Measurements from ENCODE around the gene DLG4.

DNA sequence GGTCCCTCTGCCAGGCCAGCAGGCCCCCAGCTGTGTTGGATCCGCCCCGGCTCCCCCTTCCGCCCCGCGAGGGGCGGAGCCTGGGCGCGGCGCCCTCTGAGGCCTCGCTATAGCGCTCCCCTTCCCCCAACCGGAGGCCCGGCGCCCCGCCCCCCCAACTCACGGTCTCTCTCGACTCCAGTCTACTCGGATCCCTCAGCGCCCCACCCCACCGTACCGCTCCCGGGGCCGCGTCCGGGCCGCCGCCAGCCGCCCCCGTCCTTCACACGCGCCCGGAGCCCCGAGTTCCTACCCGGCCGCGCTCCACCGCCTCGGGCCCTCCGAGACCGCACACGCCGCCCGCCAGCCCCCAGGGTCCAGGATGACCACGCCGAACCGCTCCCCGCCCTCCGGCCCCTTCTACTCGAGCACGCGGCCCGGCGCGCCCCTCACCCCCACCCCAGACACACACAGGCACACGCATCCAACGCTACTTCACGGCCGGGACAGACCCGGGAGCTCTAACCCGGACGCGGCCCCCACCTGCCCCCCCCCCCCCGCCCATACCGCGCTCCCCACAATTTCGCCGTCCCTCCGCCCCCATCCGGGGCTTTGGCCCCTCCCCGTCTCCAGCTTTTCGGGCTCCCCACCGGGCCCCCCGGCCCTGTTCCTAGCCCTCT is 18.3 kb upstream of the DLG4 start:
- TF ChIP-seq, protein P1, sequence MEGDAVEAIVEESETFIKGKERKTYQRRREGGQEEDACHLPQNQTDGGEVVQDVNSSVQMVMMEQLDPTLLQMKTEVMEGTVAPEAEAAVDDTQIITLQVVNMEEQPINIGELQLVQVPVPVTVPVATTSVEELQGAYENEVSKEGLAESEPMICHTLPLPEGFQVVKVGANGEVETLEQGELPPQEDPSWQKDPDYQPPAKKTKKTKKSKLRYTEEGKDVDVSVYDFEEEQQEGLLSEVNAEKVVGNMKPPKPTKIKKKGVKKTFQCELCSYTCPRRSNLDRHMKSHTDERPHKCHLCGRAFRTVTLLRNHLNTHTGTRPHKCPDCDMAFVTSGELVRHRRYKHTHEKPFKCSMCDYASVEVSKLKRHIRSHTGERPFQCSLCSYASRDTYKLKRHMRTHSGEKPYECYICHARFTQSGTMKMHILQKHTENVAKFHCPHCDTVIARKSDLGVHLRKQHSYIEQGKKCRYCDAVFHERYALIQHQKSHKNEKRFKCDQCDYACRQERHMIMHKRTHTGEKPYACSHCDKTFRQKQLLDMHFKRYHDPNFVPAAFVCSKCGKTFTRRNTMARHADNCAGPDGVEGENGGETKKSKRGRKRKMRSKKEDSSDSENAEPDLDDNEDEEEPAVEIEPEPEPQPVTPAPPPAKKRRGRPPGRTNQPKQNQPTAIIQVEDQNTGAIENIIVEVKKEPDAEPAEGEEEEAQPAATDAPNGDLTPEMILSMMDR (IDR thresholded peaks at IDR 0.05; ENCODE audit: poor library complexity), result no peak
- no peak for TF ChIP-seq EZH2 (IDR thresholded peaks at IDR 0.05; ENCODE audit: borderline replicate concordance)
- no peak for TF ChIP-seq EZH2phosphoT487 (IDR thresholded peaks at IDR 0.05; ENCODE audit: low read depth, severe bottlenecking, unreplicated experiment)

All from hepatocyte (in vitro differentiated cells).